Erythroblast (primary cell): ENCODE data around the gene ENO4.

Experiments used
- GATA1 ChIP-seq: IDR thresholded peaks from 2 replicates; pipeline ENCODE4 v1.6.1; 2011; ENCODE audit warnings: low read depth, mild to moderate bottlenecking, control low read depth, low read length, moderate library complexity
- POLR2A ChIP-seq: IDR thresholded peaks from 2 replicates; pipeline ENCODE4 v1.6.1; 2011; ENCODE audit warnings: mild to moderate bottlenecking, low read length

GRCh38 chr10:116893686-116894037 is 44.4 kb downstream of the ENO4 start:
- TF ChIP-seq POLR2A: no peak
- no peak for TF ChIP-seq GATA1
